GM21786 (cell line): ENCODE data around the gene CREBL2.
"Not testable (repeated sequence)": the region's sequence is repeated elsewhere in the genome, so short reads cannot be mapped to it uniquely, and the experiment has no call there.

Source experiments
- ATAC-seq: cut with Tn5 transposase; IDR thresholded peaks from one replicate; pipeline ENCODE4 v1.9.1; 2021; ENCODE audit not compliant: unreplicated experiment

The CREBL2 gene

DNA sequence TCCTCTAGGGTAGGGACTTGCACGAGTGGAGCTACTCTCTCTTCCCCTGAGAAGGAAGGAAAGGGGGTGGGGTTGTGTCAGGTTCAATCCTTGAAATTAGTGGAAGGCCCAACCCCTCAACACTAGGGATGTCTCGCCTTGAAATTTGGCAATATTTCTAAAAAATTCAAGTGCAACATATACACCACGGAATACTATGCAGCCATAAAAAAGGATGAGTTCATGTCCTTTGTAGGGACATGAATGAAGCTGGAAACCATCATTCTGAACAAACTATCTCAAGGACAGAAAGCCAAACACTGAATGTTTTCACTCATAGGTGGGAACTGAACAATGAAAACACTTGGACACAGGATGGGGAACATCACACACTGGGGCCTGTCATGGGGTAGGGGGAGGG is 15.1 kb upstream of the CREBL2 start:
- not testable (repeated sequence) for ATAC-seq

DNA sequence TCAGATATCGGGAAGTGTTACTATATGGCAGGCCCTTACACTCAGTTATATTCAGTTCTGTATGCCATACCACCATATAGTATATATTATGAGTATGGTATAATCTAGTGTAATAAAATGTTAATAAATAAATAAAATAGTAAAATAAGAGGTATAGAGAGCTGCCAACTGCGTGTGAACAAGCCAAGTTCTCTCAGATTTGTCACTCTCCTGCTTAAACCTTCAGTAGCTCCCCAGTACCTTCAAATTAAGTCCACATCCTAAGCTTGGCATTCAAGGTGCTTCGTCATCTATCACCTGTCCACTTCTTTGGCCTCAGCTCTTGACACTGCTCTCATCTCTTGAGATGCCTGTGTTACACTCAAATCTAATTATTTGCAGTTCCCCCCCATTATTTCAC is 12.8 kb upstream of the CREBL2 start:
- ATAC-seq, result no peak

DNA sequence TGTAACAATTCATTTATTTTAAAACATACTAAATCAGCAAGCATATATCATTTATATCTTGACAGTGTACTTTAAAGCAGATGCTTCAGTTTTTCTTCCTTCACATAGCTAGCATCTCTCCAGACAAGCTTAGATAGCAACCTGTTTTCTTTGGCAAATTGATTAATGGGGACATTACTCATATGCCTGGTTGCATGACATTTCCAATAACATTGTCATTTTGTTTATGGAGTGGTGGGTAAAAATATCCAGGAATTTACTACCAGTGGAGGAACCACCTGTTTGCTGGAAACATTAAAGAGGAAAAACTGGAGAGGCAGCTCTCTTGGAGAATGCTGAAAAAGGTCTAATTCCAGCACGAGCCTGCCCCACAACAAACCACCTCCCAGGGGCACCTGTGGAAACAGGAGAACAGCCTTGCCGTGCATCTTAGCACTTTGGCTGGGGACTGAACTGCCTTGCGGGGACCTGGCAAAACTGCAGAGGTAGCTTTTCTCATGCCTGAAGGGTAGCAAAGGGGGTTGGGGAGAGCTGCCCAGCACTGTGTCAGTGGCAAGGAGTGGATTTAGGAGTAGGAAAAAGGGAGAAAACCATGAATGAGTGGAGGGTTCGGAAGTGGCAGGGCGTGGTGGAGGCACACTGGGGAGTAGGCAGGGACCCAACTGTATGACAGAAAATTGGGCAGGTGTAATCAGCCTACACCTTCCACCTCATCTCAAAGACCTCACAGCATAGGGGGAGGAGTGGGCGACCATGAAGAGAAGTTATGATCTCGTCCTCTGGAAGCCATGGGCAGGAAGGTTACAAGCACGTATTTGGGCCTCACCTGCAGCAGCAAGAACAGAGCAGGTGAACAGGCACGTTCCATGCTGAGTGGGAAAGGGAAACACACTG is 11.7 kb upstream of the CREBL2 start:
- ATAC-seq, result no peak

DNA sequence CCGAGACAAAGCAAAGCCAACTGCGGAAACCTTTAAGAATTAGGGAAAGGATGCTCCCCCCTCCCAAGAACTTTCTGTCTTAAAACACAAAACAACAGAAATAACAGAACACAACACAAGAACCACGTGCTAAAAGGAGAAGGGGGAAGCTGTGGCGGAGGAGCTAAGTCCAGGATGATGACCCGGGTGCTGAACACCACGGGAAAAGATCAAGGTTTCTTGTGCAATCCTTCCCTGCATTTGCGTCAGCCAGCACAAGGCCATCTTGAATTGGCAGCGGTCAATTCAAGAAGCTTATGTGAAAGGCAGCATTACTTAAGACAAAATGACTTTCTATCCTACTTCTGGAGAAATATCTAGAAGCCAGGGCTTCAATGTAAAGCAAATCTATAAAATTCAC is 11.0 kb upstream of the CREBL2 start:
- no peak for ATAC-seq

DNA sequence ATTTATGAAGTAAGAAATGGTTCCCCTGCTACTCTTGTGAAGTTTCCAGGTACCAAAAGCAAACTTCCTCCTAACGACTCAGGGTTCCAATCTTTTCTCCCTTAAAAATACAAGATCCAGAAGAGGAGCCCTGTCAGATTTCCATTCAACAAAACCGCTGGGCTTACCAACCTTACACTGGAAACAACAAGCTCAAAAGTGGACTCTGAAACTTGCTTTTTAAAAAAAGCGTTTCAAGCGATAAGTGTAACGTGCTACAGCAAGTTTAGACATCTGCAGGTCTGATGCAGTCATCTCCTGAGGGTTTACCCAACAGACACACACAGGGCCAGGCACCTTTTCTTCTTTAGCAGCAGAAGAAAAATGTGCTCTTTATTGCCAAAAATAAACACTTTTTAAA is 6.9 kb upstream of the CREBL2 start:
- no peak for ATAC-seq

DNA sequence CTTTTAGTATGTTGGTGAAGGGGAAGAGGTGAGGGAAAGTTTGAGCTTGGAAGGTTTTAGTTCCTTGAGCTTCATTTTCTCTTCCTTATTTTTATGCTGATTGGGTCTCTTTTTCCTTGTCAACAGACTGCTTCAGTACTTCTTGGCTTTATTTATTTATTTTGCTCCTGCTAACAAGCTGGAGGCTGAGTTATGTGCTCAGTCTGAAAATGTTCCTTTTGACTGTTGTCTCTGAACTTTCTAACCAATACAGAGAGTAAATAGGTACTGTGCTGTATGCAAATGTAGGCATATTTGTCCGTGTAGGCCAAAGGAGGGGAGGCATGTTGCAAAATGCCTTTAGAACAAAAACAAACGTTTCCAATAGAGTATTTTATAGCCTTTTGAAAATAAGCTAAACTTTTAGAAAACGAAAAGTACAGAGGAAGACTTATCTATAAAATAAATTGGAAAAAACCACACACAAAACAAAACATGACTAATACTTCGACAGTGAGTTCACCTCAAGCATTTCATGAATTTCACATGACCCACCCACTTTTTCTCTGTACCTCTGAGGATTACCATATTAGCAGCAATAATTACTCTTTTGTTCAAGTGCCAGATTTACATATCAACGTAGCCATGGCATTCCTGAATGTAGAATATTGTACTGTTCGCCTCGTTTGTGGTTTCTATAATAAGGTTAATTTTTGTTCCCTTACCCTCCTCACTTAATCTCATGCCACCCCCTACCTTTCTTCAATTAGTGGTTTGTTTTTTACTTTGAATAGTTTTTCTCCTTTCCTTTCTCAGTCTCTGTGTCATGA is 4.7 kb upstream of the CREBL2 start:
- peak; percentile 42 for ATAC-seq

DNA sequence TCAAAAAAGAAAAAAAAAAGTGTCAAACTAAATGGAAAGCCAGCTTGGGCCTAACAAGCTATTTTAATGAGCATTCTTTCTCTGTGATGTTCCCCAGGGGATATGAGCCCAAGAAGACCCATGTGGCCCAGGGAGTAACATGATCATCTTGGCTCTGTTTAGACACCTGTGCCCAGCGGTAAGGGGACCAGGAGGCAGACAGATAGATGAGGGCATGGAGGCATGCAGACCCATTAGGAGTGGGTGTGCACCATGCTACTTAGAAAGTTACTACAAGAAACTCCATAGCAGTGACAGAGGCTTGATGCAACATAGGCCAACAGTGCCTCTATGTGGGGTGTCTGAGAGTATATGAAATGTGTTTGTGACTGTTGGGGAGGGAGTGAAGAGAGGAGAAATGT is 3.1 kb upstream of the CREBL2 start:
- ATAC-seq, result peak; percentile 24

DNA sequence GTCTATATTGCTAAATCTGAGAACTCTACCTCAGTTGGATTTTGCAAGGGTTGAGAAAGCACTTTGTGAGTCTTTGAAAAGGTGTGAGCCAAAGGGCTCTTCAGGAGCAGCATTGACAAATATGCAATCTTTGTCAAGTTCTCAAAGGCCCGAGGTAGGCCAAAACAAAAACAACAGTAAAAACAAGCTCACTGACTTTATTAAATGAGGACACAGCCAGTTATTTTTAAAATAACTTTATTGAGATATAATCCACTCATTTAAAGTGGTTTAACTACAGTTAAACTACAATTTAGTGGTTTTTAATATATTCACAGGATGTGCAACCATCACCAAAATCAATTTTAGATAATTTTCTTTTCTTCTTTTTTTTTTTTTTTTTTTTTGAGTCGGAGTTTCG is 2.0 kb upstream of the CREBL2 start:
- no peak for ATAC-seq

DNA sequence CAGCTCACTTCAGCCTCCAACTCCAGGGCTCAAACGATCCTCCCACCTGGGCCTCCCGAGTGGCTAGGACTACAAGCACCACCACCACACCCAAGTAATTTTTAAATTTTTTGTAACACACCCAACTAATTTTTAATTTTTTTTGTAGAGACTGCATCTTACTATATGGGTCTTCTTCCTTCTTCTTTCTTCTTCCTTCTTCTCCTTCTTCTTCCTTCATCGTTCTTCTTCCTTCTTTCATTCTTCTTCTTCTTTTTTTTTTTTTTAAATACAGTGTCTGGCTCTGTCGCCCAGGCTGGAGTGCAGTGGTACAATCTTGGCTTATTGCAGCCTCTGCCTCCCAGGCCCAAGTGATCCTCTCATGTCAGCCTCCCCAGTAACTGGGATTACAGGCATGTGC is 965 bp upstream of the CREBL2 start:
- no peak for ATAC-seq

DNA sequence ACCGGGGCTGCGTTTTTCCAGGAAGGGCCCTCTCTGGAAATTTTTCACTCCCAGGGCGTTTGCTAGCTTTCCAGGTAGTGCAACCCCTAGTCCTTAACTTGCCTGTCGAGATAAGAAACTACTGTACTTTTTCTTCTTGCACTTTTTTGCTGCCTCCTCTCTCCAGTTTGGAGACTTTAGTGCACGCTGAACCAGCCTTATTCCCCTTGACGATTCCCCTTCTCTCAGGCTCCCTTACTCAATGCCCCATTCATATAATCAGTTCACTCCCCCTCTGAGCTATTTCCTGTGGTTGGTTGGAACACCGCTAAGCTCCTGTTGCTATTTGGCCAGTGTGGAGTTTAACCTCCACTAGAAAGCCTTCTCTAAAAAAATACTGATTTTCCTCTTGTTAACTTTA is 682 bp downstream of the CREBL2 start:
- ATAC-seq, result no peak

DNA sequence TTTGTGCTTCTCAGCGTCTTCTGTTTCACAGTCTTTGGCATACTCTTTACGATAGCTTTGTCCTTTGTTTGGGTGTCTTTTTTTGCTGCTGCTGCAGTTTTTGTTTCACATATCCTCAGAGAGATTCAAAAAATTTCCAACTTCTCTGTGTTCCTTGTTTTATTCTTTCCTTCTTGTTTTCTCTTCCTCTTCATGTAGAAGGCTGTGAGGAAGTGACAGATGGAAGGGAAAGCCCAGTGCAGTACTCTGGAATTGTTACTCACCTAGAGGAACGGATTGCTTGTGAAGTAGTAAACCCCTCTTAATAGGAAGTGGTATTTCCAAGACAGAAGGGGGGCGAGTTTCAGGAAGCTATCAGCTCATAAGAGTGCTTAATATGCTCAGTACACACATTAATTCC is 1.7 kb downstream of the CREBL2 start:
- no peak for ATAC-seq

DNA sequence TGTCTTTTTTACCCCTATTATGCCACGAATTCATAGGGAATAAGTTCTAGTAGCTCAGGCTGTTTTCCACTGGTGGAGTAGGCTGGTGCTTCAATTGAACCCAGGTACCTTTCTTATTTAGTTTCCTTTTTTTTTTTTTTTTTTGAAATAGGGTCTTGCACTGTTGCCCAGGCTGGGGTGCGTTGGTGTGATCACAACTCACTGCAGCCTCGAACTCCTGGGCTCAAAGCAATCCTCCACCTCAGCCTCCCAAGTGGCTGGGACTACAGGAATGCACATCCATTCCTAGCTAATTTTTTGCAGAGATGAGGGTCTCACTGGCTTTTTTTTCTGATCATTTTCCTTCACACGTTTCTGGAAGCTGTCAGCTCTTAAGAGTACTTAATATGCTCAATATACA is 2.7 kb downstream of the CREBL2 start:
- ATAC-seq, result no peak

DNA sequence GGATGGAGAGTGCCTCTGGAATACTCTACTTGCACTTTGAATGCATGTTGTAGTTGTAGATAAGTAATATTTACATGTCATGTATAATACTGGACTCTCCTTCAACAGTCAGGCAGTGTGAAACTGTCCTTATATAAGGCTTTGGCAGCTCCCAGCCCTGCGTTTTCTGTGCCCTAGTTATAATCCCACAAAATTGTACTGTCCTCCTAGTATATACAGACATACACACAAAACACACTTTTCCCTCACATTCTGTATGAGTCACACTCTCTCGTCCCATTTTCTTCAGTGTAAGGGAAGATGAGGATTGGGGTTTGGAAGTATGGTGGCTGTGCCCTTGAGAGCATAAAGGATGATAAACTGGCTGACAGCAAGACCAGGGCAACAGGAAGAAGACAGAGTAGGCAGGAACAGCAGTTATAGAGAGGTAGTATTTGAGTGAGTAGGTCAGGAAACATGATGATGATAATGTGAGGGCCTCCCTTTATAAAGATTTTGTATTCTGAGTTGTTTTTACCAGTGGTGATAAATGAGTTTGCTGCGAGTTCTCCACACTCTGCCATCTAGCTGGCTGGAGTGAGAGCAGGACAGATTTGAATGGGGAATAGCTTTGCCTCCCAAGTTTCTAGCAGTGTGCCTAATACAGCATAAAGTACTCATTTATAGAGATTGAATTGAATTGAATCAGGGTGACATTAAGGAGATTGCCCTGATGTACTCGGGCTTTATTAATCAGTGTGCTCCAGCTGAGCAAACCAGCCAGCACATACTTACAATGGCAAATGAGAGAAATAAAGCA is 5.0 kb downstream of the CREBL2 start:
- no peak for ATAC-seq

DNA sequence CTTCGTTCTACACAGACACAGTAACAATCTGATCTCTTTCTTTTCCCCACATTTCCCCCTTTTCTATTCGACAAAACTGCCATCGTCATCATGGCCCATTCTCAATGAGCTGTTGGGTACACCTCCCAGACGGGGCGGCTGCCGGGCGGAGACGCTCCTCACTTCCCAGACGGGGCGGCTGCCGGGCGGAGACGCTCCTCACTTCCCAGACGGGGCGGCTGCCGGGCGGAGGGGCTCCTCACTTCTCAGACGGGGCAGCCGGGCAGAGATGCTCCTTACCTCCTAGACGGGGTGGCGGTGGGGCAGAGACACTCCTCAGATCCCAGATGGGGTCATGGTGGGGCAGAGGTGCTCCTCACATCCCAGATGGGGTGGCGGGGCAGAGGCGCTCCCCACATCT is 6.4 kb downstream of the CREBL2 start:
- not testable (repeated sequence) for ATAC-seq

DNA sequence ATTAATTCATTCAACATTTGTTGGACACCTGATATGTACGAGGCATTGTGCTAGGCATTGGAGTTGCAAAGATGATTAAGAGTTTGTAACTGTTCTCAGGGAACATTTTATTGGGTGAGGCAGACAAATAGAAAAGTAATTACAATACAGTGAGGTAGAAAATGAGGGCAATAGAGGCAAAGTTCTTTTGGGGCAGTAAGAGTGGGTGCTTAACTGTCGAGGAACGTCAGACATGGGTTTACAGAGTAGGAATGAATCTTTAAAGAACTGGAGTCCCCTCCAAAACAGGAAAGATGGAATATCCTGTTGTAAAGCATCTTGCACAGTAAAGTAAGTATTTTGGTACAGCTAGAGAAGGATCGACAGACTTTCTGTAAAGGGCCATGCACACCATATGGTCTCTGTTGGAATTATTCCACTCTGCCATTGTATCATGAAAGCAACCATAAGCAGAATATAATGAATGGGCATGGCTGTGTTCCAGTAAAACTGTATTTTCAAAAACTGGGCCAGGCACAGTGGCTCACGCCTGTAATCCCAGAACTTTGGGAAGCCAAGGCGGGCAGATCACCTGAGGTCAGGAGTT is 9.1 kb downstream of the CREBL2 start:
- ATAC-seq, result no peak

DNA sequence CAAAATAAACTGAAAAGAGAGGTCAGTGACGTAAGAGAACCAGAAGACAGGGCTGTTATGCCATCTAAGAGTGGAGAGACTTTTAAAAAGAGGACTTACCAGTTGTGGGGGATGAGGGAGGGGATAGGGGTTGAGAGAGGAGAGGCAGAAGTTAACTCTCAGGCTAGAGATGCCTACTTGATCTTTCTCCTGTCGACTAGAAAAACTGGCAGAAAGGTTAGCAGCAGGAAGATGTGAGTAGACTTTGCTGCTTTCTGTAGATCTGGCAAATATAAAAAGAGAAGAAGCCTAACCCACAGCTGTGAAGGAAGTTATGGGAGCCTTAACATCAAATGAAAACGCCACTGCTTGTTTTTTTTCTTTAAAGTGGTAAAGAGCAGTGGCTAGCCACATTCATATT is 10.7 kb downstream of the CREBL2 start:
- no peak for ATAC-seq

DNA sequence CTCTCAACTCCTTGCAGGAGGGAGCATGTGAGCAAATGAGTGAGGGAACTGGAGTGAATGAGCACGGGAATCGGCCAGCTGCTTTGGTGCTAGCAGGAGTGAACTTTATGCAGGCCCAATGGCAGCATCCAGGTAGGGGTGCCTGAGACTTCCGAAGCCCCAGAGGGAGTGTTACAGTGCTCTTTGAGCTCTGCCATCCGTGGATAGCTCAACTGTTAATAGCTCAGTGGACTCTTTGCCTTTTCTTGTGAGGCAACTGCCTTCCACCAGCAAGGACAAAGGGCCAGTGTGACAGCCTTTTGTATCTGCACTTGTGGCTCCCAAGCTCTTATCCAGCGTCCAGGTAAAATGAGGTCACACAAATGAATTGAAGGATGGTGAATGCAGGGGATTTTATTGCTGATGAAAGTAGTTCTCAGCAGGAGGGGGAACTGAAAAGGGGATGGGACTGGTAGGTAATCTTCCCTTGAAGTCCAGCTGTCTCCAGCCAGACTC is 12.9 kb downstream of the CREBL2 start:
- no peak for ATAC-seq

DNA sequence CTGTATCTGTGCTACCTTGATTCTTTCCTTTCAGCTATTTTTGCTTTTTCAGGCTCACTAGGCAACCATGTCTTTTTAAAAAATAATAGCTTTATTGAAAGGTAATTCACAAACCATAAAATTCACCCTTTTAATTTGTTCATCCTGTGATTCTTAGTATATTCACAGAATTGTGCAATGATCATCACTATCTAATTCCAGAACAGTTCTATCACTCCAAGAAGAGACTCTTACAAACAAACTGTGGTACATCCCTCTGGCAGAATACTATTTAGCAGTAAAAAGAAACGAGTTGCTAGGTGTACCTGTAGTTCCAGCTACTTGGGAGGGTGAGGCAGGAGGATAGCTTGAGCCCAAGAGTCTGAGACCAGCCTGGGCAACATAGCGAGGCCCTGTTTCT is 14.8 kb downstream of the CREBL2 start:
- no peak for ATAC-seq

DNA sequence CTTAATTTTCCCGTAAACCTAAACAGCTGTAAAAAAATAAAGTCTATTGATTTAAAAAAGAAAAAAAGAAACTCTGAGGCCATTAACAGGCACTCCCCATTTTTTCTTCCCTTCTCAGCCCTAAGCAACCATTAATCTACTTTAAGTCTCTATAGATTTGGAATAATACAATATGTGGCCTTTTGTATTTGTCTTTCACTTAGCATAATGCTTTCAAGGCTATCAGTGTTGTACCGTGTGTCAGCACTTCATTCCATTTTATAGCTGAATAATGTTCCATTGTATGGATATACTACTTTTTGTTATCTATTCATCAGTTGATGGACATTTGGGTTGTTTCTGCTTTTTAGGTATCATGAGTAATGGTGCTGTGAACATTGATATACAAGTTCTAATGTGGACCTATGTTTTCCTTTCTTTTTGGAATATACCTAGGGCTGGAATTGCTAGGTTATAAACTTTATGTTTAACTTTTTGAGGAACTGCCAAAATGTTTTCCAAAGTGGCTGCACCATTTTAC is 15.7 kb downstream of the CREBL2 start:
- ATAC-seq, result no peak

DNA sequence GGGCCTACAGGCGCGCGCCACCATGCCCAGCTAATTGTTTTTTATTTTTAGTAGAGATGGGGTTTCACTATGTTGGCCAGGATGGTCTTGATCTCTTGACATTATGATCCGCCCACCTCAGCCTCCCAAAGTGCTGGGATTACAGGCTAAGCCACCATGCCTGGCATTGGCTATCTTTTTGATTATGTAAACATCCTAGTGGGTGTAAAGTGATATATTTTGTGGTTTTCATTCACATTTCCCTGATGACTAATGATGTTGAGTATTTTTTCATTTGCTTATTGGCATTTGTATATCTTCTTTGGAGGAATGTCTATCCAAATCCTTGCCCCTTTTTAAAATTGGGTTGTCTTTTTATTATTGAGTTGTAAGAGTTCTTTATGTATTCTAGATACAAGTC is 16.3 kb downstream of the CREBL2 start:
- ATAC-seq, result no peak

DNA sequence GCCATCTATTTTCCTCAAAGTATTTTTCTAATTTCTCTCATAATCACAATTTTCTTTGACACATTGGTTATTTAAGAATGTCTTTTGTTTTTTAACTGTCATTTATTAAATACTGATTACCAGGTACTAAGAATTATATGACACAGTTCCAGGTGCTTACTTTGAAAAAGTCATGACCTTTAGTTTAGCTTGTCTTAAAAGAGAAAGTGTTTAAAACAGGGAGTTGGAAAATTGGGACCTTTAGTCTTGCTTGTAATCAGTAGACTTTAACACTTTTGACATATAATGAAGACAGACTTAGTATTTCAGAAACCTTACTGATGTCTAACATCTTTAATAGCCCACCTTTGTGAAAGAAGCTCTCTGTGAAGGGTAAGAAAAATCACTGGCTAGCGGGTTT is 19.2 kb downstream of the CREBL2 start:
- no peak for ATAC-seq
